Middle frontal gyrus (tissue), 1 donor: ENCODE results near the gene KSR1.

Experiments used
- DNase-seq: peaks from one replicate; pipeline ENCODE4 v3.0.0-alpha.2; 2015; ENCODE audit warnings: low spot score; ENCODE audit errors: extremely low spot score

The KSR1 gene

GRCh38 chr17:27514595-27515413, 58.6 kb downstream of the KSR1 start:
- no peak for DNase-seq

- DNase-seq, result no peak
Measured at GRCh38 chr17:27518048-27518447, 61.8 kb downstream of the KSR1 start.

- no peak for DNase-seq
Measured at GRCh38 chr17:27518545-27519521, 62.6 kb downstream of the KSR1 start.

- no peak for DNase-seq
Measured at GRCh38 chr17:27519550-27519949, 63.3 kb downstream of the KSR1 start.

GRCh38 chr17:27520491-27521185, 64.4 kb downstream of the KSR1 start:
- DNase-seq, result no peak

GRCh38 chr17:27521281-27522027, 65.2 kb downstream of the KSR1 start:
- DNase-seq, result no peak

- DNase-seq, result no peak
Measured at GRCh38 chr17:27522028-27522635, 65.9 kb downstream of the KSR1 start.

- no peak for DNase-seq
Measured at GRCh38 chr17:27523712-27524111, 67.5 kb downstream of the KSR1 start.

GRCh38 chr17:27524594-27524993, 68.3 kb downstream of the KSR1 start:
- no peak for DNase-seq

GRCh38 chr17:27525316-27525715, 69.1 kb downstream of the KSR1 start:
- no peak for DNase-seq

GRCh38 chr17:27525836-27526603, 69.8 kb downstream of the KSR1 start:
- DNase-seq, result no peak

GRCh38 chr17:27526604-27527002, 70.4 kb downstream of the KSR1 start:
- no peak for DNase-seq

- DNase-seq, result no peak
Measured at GRCh38 chr17:27529230-27529796, 73.1 kb downstream of the KSR1 start.

- DNase-seq, result no peak
Measured at GRCh38 chr17:27530764-27531391, 74.6 kb downstream of the KSR1 start.

GRCh38 chr17:27531469-27531961, 75.3 kb downstream of the KSR1 start:
- DNase-seq, result no peak

GRCh38 chr17:27532269-27533263, 76.3 kb downstream of the KSR1 start:
- no peak for DNase-seq
